EL (cell line): ENCODE data around the gene CHTOP.

Experiments
- DNase-seq: peaks from one replicate; pipeline ENCODE4 v3.0.0-alpha.2; 2016

The CHTOP gene

DNA sequence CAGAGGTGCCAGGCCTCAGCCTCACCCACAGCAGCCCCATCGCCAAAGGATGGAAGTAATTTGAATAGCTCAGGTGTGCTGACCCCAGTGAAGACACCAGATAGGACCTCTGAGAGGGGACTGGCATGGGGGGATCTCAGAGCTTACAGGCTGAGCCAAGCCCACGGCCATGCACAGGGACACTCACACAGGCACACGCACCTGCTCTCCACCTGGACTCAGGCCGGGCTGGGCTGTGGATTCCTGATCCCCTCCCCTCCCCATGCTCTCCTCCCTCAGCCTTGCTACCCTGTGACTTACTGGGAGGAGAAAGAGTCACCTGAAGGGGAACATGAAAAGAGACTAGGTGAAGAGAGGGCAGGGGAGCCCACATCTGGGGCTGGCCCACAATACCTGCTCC, 59.6 kb downstream of the CHTOP start:
- DNase-seq: no peak
